Stimulated activated CD4-positive, alpha-beta T cell treated with anti-CD3 and anti-CD28 coated beads, TNF-alpha, amount 100 ng/mL, for 48 hours (primary cell): ENCODE measurements around the gene EHBP1L1.

Experiments
- DNase-seq, 3 donors: peaks; one replicate each; pipeline ENCODE4 v3.0.0-alpha.2; 2020; ENCODE audit warnings: low read depth in 3 of 3

EHBP1L1 gene

DNA sequence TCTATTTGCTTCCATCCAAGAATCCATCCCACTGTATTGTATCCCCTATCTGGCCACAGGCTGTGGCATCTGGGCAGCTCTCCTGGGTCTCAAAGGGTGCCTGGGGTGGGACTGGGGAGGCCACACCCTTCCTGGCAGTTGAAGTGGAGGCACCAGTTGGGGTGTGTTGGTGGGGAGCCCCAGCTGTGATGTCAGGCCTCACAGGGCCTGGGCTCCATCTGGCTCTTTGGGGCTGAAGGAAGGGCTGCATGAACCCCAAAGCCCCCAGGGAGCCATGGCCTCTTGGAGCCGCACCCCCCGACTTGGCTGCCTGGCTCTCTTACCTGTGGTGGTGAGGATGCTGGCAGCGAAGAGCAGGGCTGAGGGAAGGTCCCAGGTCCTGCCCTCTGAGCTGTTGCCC is 19.3 kb downstream of the EHBP1L1 start:
- no peak for DNase-seq

DNA sequence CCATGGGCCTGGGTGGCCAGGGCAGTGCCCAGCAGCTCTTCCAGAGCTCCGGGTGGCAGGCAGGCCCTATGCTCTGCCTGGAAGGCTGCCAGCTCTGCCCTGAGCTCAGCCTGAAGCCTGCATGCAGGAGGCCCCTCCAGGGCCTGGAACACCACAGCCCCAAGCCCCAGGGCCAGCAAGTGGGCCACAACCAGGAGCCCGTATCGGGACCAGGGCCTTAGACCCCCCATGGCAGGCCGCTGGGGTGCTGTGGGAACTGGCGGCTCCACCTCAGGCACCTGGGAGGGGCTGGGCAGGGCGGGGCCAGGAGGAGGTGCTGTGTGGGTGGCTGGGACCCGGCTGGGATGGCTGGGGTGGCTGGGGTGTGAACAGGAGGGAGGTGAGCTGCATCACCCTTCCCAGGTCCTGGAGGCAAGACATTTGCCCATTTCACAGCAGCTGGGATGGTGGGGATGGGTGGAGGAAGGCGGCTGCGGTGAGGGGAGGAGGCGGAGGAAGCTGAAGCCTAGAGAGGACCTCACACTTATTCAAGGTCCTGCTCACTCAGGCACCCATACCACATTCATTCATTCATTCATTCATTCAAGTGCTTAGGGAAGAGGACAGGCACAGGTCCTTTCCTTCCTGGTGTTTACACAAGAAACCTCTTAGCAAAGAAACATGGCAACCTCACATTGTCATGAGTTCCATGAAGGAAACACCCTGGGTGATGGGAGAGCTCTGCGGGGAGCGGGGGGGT is 19.9 kb downstream of the EHBP1L1 start, which contains the start of gene KCNK7:
Gene KCNK7 (minus strand): TSS at position 258 of the 739 bp plus-strand sequence. CDS start 28 bp downstream, at position 230.
- DNase-seq: no peak

DNA sequence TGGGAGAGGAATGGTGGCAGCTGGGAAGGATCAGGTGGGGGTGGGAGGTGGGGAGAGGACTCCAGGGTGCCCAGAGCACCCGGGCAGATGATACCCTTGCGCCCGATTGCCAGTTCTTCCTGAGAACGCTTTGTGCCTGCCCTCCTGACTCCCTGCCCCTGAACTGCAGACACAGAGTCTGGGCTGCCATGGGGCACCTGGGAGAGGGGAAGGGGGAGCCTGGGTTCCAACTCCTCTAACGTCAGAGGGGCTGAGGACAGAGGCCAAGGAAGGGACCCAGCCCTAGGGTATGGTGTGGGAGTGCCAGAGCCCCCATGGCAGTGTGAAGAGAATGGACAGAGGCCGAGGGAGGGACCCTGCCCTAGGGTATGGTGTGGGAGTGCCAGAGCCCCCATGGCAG is 20.7 kb downstream of the EHBP1L1 start:
- DNase-seq: no peak

DNA sequence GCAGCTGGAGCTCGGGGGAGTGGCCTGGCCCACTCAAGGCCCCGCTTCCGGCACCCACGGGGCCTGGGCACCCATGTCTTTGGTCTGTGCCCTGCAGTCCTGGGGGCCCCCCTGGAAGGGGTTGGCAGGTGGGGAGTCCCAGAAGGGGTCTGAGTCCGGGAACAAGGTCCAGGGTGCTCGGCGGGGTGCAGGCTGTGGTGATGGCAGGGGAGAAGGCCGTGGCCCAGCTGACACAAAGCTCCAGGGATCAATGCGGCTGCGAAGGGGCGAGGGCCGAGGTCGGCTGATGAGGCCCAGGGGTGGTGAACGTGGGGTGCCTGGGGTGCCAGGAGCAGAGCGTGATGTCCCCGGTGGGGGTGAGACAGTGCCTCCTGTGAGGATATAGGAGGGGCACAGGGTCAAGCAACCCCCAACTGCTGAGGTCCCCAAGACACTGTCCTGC is 22.4 kb downstream of the EHBP1L1 start:
- DNase-seq: no peak

DNA sequence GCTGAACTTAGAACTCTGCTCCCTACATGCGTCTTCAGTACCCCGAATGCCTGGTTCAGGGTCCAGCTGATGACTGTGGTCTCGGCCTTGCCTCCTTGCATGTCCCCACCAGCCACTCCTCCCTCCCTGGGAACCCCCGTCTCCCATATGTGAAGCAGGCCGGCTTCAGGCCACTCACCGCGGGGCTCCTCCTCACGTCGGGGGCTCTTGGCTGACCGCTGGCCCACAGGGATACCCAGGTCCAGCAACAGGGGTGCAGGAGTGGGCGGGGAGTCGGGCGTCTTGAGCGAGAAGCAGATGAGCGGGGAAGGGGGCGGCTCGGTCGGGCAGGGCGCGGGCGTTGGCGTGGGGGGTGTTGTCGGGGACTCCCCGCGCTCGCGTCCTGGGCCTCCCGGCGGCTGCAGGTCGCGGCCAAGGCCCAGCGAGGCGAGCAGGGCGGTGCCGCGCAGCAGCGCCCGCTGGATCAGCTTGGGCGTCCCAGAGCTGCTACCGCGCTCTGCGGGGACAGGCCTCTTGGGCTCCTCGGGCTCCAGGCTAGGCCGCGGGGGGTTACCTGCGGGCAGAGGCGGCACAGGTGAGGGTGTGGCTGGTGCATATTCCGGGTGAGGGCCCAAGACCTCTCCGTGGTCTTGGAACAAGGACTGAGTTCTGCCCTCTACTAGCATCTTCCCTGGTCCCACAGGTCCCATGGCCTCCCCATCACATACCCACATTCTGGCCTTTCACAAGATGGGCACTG is 23.5 kb downstream of the EHBP1L1 start:
- no peak for DNase-seq

DNA sequence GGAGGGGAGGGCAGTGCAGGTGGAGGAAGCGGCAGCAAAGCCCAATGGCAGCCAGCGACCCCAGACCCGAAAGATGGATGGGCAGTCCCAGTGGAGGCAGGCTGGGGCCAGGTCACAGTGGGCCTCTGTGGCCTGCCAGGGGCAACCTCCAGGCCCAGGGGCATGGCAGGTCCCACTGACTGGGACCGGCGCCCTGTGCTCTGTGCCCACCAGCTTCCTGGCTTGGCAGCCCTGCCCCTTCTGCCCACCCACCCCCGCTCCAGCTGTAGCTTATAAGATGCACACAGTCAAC is 24.0 kb downstream of the EHBP1L1 start:
- no peak for DNase-seq

DNA sequence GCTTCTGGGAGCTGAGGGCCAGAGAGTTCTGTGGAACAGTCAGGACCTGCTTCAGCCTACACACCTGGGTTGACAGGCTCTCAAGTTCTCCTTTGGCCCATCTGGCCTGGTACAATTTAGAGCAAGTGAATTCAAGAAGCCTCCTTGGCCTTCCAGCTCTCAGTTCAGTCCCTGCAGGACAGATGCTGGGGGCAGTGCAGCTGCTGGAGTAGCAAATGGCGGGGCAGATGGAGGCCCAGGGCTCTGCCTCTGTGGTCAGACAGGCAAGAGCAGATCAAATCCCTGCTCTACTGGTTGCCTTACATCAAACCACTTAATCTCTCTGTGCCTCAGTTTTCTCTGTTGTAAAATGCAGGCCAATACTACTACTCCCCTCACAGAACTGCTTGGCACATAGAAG is 28.4 kb downstream of the EHBP1L1 start:
- no peak for DNase-seq

DNA sequence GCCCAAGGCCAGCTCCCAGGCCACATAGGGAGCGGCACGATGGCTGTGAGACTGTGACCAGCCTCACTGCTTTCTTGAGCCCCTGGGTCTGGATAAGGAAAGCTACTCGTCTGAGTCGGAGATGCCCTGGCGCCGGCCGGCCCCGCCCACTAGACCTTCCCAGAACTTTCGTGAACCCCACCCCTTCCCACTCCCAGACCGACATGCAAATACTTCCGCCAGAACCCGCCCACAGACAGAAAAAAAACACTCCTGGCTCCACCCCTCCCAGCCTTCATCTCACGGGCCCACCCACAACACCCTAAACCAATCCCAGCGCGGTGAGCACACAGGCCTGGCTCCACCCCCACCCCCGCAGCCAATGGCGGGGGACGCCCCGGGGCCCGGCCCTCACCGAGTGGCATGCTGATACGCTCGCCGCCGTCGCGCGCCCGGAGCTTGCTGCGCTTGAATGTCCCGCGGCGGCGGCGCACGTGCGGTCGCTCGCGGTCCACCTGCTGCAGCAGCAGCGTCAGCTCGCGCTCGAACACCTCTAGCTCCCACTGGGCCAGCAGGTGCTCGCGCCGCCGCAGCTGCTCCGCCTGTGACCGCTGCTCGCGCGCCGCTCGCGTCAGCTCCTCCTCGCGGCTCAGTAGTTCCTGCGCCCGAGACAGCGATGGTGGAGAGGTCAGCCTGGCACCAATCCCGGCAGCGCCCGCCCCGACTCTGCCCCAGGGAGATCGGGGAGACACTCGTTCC is 31.2 kb downstream of the EHBP1L1 start:
- no peak for DNase-seq

DNA sequence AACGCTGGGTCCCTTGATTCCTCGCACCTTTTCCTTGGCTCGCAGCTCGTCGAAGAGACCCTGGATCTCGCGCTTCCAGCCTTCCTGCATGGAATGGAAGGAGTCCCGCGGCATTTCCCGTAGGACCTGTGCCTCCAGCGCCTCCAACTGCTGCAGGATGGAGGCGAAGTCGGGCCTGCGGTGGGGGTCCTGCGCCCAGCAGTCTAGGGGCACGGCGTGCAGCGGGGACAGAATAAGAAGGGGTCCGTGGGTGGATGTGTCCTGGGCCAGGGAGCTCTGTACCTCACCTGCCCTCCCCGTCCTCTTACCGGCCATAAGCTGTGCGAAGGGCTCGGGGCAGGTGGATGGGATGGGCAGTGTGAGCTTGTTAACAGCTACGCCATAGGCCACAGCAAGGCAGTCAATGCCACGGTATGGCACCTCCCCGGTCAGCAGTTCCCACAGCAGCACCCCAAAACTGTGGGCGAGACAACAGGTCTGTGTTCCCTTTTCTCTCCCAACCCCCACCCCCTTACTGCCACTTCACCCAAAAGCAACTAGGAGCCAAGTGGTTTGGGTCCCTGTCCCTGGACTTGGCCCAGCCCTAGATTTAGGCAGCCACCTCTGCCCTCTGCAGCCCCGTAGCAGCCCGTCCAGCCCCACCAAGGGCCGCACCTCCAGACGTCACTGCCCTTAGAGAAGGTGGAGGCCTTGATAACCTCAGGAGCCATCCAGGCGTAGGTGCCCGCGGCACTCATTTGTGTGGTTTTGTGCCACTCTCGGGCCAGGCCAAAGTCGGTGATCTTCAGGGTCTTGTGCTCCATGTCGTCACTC is 32.0 kb downstream of the EHBP1L1 start:
- no peak for DNase-seq

DNA sequence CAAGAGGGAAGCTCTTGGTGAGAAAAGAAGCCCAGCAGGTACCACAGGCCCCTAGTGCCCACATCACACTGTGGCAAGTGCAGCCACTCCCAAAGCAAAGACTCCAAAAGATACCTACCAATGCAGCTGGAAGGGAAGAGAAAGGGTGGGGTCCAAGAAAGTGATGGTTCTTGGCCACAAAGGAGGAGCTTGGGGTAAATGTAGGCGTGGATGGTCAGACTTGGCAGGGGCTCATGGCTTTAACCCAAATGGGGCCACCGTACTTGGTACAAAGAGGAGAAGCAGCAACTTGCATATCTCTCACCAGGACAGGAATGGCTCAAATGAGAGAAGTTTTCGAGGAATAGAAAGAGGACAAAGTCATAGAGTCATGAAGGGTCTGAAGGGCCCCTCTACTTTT is 33.4 kb downstream of the EHBP1L1 start:
- no peak for DNase-seq

DNA sequence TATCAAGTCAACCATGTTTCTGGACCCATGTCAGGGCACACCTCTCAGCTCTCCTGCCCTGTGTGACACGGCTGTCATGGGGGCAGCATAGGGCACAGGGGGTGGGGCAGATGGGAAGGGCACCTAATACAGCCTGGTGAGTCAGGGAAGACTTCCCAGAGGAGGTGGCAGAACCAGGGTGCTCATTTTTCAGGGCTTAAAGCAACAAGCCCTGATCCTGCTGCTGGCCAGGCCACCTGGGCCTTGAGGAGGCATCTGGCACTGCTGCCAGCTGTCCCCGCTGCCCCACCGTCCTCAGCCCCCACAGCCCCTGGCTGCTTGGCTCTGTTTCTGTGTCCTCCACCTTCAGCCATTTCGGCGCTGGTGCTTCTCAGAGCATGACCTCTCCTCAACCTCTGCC is 33.8 kb downstream of the EHBP1L1 start:
- no peak for DNase-seq

DNA sequence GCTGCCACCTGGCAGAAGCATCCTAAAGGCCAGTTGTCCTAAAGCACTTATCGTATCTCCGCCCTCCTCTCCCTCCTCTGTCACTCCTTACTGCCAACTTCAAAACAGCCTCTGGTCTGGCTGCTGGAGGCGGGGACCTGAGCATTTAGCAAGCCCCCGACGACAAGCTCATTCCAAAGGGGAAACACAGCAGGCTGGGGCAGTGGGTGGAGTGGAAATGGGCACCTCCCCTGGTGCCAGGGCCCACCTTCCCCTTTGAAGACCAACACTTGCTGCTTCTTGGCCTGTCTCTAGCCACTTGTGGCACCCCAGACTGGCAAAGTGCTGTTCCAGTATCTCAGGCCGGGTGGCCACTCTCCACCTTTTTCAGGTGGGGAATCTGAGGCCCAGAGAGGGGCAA is 34.6 kb downstream of the EHBP1L1 start:
- no peak for DNase-seq

DNA sequence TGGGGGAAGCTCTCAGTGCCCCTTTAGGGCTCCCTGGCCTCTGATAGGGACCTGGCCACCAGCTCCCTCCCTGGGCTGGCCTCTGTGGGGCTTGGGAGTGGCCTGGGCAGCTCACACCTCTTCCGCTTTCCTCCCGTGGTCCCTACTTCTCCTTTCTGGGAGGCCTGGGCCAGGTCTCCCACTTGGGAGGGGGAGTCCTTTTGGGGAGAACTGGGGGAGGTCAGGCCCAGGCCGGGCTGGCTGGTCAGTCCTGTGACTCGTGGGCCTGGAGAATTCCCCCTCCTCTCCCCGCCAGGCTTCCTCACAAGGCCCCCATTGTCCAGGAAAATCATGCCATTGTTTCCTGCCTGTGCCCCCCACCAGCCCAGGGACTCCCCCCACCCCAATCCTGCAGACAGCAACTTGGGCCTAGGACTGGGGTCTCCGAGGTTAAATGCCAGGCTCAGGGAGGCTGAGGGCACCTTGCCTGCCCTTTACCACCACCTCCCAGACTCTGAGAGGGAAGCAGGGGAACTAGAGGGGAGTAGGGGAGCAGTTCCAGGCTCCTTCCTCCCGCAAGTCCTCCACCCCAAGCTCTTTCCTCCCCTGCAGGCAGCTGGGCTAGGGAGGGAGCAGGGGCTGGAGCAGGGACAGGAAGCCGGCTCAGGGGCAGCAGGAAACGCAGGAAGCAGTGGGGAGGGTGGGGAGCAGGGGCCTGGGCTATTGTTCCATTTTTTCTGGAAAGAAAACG is 35.3 kb downstream of the EHBP1L1 start:
- no peak for DNase-seq

DNA sequence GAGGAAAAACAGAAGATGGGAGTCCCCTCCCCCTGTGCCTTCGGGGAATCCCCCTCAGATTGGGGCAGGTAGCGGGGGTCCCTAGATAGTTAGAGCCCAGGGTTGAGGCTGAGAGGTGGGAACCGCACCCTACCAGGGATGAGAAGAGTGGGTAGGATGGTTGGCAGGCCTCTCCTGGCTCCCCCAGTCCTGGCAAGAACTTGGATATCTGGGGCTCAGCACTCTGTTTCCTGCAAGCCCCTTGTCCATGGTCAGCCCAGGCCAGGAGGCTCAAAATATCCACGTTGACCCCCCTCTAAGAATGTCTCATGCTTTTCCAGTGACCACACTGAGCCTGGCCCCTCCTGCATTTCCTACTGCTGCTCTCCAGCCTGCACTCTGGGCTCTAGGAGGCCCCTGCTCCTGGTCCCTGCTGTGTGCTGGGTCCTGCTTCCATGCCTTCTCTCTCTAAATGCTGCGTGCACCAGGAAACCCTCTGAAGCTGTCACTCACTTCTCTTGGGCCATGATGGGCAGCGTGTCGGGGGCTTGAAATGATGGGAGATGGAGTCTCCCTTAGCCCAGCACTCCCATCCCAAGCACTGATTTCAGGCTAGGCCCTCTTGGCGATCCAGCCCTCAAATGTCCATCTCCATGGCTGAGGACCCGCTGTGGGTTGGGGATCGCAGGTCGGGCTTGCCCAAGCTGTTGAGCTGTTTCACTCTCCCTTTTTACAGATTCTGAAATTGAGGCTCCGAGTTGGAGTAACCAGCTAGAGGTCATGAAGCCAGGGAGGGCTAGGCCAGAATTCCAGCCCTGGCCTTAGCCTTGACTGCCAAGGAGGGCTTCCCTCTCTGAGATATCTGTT is 36.1 kb downstream of the EHBP1L1 start:
- DNase-seq: no peak

DNA sequence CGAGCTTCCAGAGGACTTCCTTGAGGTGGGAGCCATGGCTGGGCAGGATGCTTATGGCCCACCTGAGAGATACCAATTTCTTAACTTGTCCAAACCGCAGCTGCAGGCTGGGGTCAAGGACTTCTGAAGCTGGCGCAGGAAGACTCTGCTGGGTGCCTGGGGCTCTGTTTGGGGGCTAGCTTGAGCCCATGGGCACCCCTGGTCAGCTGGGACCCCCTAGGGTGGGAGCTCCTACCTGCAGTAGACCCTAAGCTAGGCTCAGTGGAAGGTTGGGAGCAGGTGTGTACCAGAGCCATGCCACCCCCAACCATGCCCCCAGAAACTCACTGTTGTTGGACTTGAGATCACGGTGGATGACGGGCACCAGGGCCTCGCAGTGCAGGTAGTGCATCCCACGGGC is 36.8 kb downstream of the EHBP1L1 start:
- no peak for DNase-seq

DNA sequence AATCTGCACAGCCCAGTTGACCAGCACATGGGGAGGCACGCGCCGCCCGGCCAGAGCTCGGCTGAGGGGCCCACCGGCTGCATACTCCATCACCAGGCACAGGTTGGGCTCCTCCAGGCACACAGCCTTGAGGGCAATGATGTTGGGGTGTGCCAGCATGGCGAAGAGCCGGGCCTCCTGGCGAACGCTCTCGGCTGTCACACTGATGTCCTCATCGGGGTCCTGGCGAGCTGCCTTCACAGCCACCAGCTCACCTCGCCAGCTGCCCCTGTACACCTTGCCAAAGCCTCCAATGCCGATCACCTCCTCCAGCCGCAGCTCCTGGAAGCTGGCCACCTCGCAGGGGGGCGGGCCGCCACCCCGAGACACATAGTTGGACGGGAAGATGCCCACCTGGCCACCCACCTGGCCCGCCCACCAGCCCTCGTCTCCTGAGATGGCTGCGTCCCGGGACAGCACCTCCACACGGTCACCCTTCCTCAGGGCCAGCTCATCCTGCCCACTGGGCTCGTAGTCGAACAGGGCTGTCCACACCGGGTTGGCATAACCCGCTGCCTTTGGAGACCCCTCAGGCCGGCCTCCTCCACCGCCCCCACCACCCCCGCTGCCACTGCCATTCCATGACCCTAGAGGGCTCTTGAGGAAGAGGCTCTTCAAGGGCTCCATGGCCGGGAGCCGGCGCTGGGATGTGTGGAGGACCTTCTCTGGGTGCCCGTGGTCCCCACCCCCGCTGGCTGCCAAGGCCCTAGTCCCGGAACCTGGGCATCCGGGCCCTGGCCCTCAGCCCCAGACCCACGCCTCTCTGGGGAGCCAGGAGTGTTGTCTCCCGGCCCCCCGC is 37.5 kb downstream of the EHBP1L1 start:
- no peak for DNase-seq

DNA sequence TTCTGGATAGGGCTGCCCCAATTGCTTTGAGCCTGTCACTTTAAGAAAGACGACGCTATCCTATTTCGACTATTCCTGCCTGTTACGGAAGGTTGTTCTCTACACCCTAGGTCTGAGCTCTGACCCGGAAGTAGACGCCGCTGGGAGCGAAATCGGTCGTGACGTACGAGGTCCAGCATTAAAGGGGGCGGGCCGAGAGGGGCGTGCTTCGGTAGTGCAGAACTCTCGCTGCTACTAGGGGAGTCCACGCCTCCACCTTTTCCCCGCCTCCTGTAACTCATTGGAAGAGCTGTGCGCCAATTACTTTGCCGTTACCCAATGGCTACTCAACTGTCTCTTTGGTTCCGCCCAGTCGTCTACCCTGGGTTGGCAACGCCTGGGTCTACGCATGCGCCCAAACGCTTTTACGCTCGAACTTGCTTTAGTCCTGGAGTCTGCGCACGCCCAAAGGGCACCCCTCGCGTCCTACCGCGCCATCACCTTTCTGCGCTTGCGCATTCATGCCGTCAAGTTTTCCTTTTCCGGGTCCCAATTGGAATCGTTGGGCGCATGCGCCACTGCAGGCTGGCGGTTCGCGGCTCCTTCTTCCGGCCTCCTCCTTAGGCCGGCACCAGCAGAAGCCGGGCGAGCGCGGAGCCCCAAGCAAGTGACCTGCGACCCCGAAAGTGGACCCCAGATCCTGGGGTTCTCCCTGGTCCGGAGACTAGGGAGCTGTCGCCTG is 39.5 kb downstream of the EHBP1L1 start, which contains the start of gene PCNX3:
Gene PCNX3 (plus strand): TSS at position 548 of the 721 bp plus-strand sequence. CDS start 536 bp downstream, outside the sequence.
- peak; percentile 99 to 100 (median 100) for DNase-seq

DNA sequence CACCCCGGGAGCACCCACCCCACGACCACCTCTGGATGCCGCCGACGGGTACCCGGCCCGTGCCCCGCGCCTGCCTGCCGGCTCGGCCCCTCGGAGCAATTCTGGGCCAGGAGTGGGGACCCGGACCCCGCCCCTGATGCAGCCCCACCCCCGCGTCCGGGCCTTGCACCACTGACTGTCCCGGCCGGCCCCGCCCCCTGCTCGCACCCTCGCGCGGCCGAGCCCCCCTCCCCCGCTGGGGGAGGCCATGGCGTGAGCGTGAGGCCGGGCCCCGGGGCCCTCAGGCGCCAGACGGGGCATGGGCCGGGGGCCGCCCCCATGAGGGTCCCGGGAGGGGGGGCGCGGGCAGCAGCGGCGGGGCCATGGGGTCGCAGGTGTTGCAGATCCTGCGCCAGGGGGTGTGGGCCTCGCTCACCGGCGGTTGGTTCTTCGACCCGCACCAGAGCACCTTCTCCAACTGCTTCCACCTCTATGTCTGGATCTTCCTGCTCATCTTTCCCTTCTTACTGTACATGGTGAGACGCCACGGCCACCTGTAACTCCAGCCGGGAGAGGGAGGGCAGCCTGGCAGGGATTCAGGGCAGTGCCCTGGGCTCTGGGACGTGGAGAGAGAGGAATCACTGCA is 40.2 kb downstream of the EHBP1L1 start:
- DNase-seq: peak in 1 of 3 donors; percentile 47
